HG02870 (cell line): ENCODE results near the gene ADPRH.

Source experiments
- ATAC-seq: cut with Tn5 transposase; IDR thresholded peaks from one replicate; pipeline ENCODE4 v1.9.1; 2021; ENCODE audit warnings: mild to moderate bottlenecking, moderate library complexity; ENCODE audit not compliant: unreplicated experiment

The ADPRH gene

GRCh38 chr3:119627461-119627860 lies 48.2 kb downstream of the ADPRH start:
- ATAC-seq: no peak

- no peak for ATAC-seq
Measured at GRCh38 chr3:119628390-119628789, 49.1 kb downstream of the ADPRH start.

GRCh38 chr3:119628816-119629445 lies 49.6 kb downstream of the ADPRH start:
- no peak for ATAC-seq

GRCh38 chr3:119630128-119630879 lies 51.0 kb downstream of the ADPRH start:
- ATAC-seq: no peak

GRCh38 chr3:119630880-119631329 lies 51.6 kb downstream of the ADPRH start:
- no peak for ATAC-seq

GRCh38 chr3:119631516-119631915 lies 52.2 kb downstream of the ADPRH start:
- ATAC-seq: no peak

- no peak for ATAC-seq
Measured at GRCh38 chr3:119632216-119632615, 52.9 kb downstream of the ADPRH start.

GRCh38 chr3:119632829-119633228 lies 53.5 kb downstream of the ADPRH start:
- no peak for ATAC-seq

GRCh38 chr3:119635719-119636118 lies 56.4 kb downstream of the ADPRH start:
- no peak for ATAC-seq

GRCh38 chr3:119636249-119636648 lies 57.0 kb downstream of the ADPRH start:
- no peak for ATAC-seq

- ATAC-seq: no peak
Measured at GRCh38 chr3:119636891-119637611, 57.8 kb downstream of the ADPRH start.

- peak; percentile 18 for ATAC-seq
Measured at GRCh38 chr3:119637679-119638477, 58.6 kb downstream of the ADPRH start.
